Lung (tissue), 12 donors: Measurements from ENCODE around the gene RAD23B. TPM values are rescaled to one million over a fixed set of nuclear protein-coding genes. Genes with fewer than 3 reads are reported as not detected.

Source experiments
- ATAC-seq: fragments of 200-7000 bp; cut with Tn5 transposase; one replicate; pipeline ENCODE4 v1.9.1; 2020; ENCODE audit warnings: moderate number of reproducible peaks; ENCODE audit not compliant: insufficient read depth, low FRiP score
- DNase-seq, 3 donors: peaks; one replicate each; pipeline ENCODE4 v3.0.0-alpha.2; 2013 to 2017
- H3K27ac ChIP-seq, 2 donors: one replicate each; pipeline ENCODE4 v1.5.1; 2013; ENCODE audit warnings: mild to moderate bottlenecking in 2 of 2, moderate library complexity in 2 of 2, control low read depth in 1 of 2, inconsistent platforms in 1 of 2, low read depth in 1 of 2, low read length in 1 of 2
- H3K27me3 ChIP-seq, 3 donors: one replicate each; pipeline ENCODE4 v1.5.1; 2013; ENCODE audit warnings: low read length in 2 of 3; ENCODE audit not compliant: control insufficient read depth in 3 of 3, insufficient read depth in 3 of 3
- H3K36me3 ChIP-seq, 4 donors: one replicate each; pipeline ENCODE4 v1.5.1; 2013; ENCODE audit warnings: low read length in 4 of 4, mild to moderate bottlenecking in 1 of 4, moderate library complexity in 1 of 4; ENCODE audit not compliant: control insufficient read depth in 4 of 4, insufficient read depth in 4 of 4
- H3K4me1 ChIP-seq, 5 donors: one replicate each; pipeline ENCODE4 v1.5.1; 2013; ENCODE audit warnings: low read length in 5 of 5, mild to moderate bottlenecking in 2 of 5, moderate library complexity in 1 of 5; ENCODE audit not compliant: control insufficient read depth in 5 of 5, insufficient read depth in 5 of 5
- H3K4me3 ChIP-seq: one replicate; pipeline ENCODE4 v1.5.1; 2013; ENCODE audit warnings: mild to moderate bottlenecking, control low read depth, moderate library complexity
- H3K9ac ChIP-seq, 2 donors: one replicate each; pipeline ENCODE4 v1.5.1; 2013; ENCODE audit warnings: low read length in 2 of 2, control low read depth in 1 of 2; ENCODE audit not compliant: insufficient read depth in 1 of 2
- H3K9me3 ChIP-seq, 4 donors: one replicate each; pipeline ENCODE4 v1.5.1; 2013; ENCODE audit warnings: low read length in 3 of 4, mild to moderate bottlenecking in 1 of 4, moderate library complexity in 1 of 4; ENCODE audit not compliant: control insufficient read depth in 4 of 4, insufficient read depth in 3 of 4
- CTCF ChIP-seq: IDR thresholded peaks from 2 replicates; pipeline ENCODE4 v1.5.1; 2012; ENCODE audit warnings: mild to moderate bottlenecking; ENCODE audit errors: control extremely low read depth, extremely low read depth
- WGBS, 2 donors: extraction: QIAGEN DNeasy Blood & Tissue Kit; methylation state at CpG; one replicate each; pipeline ENCODE4 v1.1.7; 2013; 5-methylcytosine and 5-hydroxymethylcytosine counted together
- polyA plus RNA-seq, 2 donors: library from polyadenylated mRNA; stranded (reverse); fragments of 200-250 nt; gene quantifications; one replicate each; pipeline ENCODE4 v1.2.1, GENCODE V29; 2013
- total RNA-seq, 2 donors: library from RNA; depleted of rRNA in 1 of 2; stranded (reverse); fragments of >200 nt in 1 of 2; gene quantifications; one replicate each; pipeline ENCODE4 v1.2.1, GENCODE V29; 2014 to 2021
- donor health status: control.
- donor health status: control.
- donor health status: Bipolar disorder and iron deficiency.
- donor health status: healthy.
- donor health status: DM: yes; HTN: yes; CAD: no.

The RAD23B gene
- total and polyA plus RNA-seq, 4 donors: 37.9 to 114 (median 62.3) TPM

GRCh38 chr9:107373809-107374208 lies 90.7 kb downstream of the RAD23B start:
- no peak for TF ChIP-seq CTCF
- no peaks in the 10 kb centered on the region for H3K27me3 ChIP-seq
- 71 to 76% methylated on average over 2 of the region's 2 CpGs for WGBS, 2 donors
- H3K9me3 ChIP-seq: no peaks in the 10 kb centered on the region
- no peak for DNase-seq
- H3K27ac ChIP-seq: no peak overlapping the region
- no peak overlapping the region for H3K4me3 ChIP-seq
- no peak overlapping the region for H3K9ac ChIP-seq
- peaks cover 0 to under 1% (median 0%) of the 10 kb centered on the region in 5 donors for H3K4me1 ChIP-seq
- ATAC-seq: no peak
- no peaks in the 10 kb centered on the region for H3K36me3 ChIP-seq

GRCh38 chr9:107375001-107375400 lies 91.9 kb downstream of the RAD23B start:
- Histone ChIP-seq H3K4me1 (no peaks in the 10 kb centered on the region), H3K9me3 (no peaks in the 10 kb centered on the region), H3K9ac (no peak overlapping the region), H3K27ac (no peak overlapping the region), H3K36me3 (no peaks in the 10 kb centered on the region), H3K27me3 (no peaks in the 10 kb centered on the region), H3K4me3 (no peak overlapping the region)
- no peak for TF ChIP-seq CTCF
- DNase-seq: no peak
- no peak for ATAC-seq
- 23 to 38% methylated on average over 3 of the region's 3 CpGs for WGBS, 2 donors

- H3K27ac ChIP-seq: no peak overlapping the region
- TF ChIP-seq CTCF: no peak
- DNase-seq: peak in 1 of 3 donors; percentile 21
- WGBS, 2 donors: 41 to 62% methylated on average over 10 of the region's 10 CpGs
- no peaks in the 10 kb centered on the region for H3K9me3 ChIP-seq
- no peaks in the 10 kb centered on the region for H3K4me1 ChIP-seq
- no peaks in the 10 kb centered on the region for H3K36me3 ChIP-seq
- no peak overlapping the region for H3K9ac ChIP-seq
- no peak for ATAC-seq
- H3K4me3 ChIP-seq: no peak overlapping the region
- no peaks in the 10 kb centered on the region for H3K27me3 ChIP-seq
Observed at GRCh38 chr9:107375651-107376369, 92.7 kb downstream of the RAD23B start.

- ATAC-seq (no peak), DNase-seq (no peak)
- H3K4me1 ChIP-seq: no peaks in the 10 kb centered on the region
- no peak overlapping the region for H3K9ac ChIP-seq
- no peaks in the 10 kb centered on the region for H3K27me3 ChIP-seq
- H3K36me3 ChIP-seq: no peaks in the 10 kb centered on the region
- TF ChIP-seq CTCF: no peak
- H3K4me3 ChIP-seq: no peak overlapping the region
- no peak overlapping the region for H3K27ac ChIP-seq
- H3K9me3 ChIP-seq: no peaks in the 10 kb centered on the region
- 82 to 83% methylated on average over 2 of the region's 2 CpGs for WGBS, 2 donors
Observed at GRCh38 chr9:107378006-107378405, 94.9 kb downstream of the RAD23B start.
